ENCODE results near the gene SETDB1.

DNA sequence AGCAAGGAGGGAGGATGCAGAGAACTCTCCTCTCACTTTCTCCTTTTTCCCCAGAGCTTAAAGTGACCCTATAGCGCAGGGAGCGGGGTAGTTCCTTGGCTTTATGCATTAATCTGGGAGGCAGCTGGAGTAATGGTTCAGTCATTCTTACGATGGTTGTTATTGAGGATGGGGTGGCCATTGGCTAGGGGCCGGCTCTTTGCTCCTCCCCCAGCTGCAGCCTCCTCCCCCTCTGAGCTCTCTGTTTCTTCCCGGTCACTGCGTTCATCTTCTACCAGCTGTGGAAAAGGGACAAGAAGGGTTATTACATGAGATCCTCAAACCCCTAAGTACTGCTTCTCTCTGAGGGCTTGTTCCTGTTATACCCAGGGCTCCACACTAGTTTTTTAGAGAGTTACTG, 39.8 kb downstream of the SETDB1 start:
- TF ChIP-seq, protein P1, sequence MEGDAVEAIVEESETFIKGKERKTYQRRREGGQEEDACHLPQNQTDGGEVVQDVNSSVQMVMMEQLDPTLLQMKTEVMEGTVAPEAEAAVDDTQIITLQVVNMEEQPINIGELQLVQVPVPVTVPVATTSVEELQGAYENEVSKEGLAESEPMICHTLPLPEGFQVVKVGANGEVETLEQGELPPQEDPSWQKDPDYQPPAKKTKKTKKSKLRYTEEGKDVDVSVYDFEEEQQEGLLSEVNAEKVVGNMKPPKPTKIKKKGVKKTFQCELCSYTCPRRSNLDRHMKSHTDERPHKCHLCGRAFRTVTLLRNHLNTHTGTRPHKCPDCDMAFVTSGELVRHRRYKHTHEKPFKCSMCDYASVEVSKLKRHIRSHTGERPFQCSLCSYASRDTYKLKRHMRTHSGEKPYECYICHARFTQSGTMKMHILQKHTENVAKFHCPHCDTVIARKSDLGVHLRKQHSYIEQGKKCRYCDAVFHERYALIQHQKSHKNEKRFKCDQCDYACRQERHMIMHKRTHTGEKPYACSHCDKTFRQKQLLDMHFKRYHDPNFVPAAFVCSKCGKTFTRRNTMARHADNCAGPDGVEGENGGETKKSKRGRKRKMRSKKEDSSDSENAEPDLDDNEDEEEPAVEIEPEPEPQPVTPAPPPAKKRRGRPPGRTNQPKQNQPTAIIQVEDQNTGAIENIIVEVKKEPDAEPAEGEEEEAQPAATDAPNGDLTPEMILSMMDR (IDR thresholded peaks at IDR 0.05; ENCODE audit: poor library complexity, severe bottlenecking) = no peak
- no peak for TF ChIP-seq EZH2 (IDR thresholded peaks at IDR 0.05; ENCODE audit: borderline replicate concordance, insufficient read depth, low read length, poor library complexity, severe bottlenecking)
- no peak for TF ChIP-seq POLR2AphosphoS5 (IDR thresholded peaks at IDR 0.05)
- no peak for TF ChIP-seq TAF1 (IDR thresholded peaks at IDR 0.05; ENCODE audit: low read depth)
- TF ChIP-seq, protein P2, sequence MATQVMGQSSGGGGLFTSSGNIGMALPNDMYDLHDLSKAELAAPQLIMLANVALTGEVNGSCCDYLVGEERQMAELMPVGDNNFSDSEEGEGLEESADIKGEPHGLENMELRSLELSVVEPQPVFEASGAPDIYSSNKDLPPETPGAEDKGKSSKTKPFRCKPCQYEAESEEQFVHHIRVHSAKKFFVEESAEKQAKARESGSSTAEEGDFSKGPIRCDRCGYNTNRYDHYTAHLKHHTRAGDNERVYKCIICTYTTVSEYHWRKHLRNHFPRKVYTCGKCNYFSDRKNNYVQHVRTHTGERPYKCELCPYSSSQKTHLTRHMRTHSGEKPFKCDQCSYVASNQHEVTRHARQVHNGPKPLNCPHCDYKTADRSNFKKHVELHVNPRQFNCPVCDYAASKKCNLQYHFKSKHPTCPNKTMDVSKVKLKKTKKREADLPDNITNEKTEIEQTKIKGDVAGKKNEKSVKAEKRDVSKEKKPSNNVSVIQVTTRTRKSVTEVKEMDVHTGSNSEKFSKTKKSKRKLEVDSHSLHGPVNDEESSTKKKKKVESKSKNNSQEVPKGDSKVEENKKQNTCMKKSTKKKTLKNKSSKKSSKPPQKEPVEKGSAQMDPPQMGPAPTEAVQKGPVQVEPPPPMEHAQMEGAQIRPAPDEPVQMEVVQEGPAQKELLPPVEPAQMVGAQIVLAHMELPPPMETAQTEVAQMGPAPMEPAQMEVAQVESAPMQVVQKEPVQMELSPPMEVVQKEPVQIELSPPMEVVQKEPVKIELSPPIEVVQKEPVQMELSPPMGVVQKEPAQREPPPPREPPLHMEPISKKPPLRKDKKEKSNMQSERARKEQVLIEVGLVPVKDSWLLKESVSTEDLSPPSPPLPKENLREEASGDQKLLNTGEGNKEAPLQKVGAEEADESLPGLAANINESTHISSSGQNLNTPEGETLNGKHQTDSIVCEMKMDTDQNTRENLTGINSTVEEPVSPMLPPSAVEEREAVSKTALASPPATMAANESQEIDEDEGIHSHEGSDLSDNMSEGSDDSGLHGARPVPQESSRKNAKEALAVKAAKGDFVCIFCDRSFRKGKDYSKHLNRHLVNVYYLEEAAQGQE (IDR thresholded peaks at IDR 0.05; ENCODE audit: borderline replicate concordance) = no peak
- no peak for TF ChIP-seq EP300 (conservative IDR thresholded peaks at IDR 0.05; ENCODE audit: poor library complexity, severe bottlenecking)
- no peak for TF ChIP-seq RAD21 (conservative IDR thresholded peaks at IDR 0.05)
- no peak for TF ChIP-seq SMC3 (conservative IDR thresholded peaks at IDR 0.05; ENCODE audit: poor library complexity)

All from neural cell (in vitro differentiated cells).